A673 (cell line): ENCODE results near the gene ZDHHC7. TPM values are rescaled to one million over a fixed set of nuclear protein-coding genes. Genes with fewer than 3 reads are reported as not detected.

Source experiments
- BruUV-seq: library from RNA; stranded (reverse); fragments of 400-500 nt; replicated peaks from 2 replicates; lab custom pipeline; 2021; lab: Mats Ljungman, UMichigan
- CTCF ChIA-PET: fragments of 300-600 bp; sonication (Branson Sonifier 250); formaldehyde crosslinking; loops from one replicate; lab custom pipeline; 2022; ENCODE audit warnings: antibody characterized with exemption; lab: Charles Lee
- POLR2A ChIA-PET: fragments of 300-600 bp; sonication (Branson Sonifier 250); formaldehyde crosslinking; loops from one replicate; lab custom pipeline; 2022; ENCODE audit warnings: antibody characterized with exemption; ENCODE audit not compliant: low non-redundant PET; lab: Charles Lee
- DNase-seq: peaks from one replicate; pipeline ENCODE4 v3.0.0-alpha.2; 2015; ENCODE audit warnings: low spot score
- H3K27ac ChIP-seq: fragments of 200-600 bp; sonication (generic); 2 replicates; pipeline ENCODE4 v1.5.1; 2016; ENCODE audit warnings: mixed run types, low read depth, mild to moderate bottlenecking, mixed read lengths, antibody characterized with exemption, low read length; ENCODE audit not compliant: poor library complexity, severe bottlenecking
- H3K27me3 ChIP-seq: fragments of 200-600 bp; sonication (generic); replicated peaks from 2 replicates; pipeline ENCODE4 v1.6.1; 2017; ENCODE audit warnings: mixed run types, low read depth, mild to moderate bottlenecking, mixed read lengths, antibody characterized with exemption, low read length; ENCODE audit not compliant: insufficient read depth, poor library complexity
- H3K36me3 ChIP-seq: fragments of 200-600 bp; sonication (generic); 2 replicates; pipeline ENCODE4 v1.6.1; 2016; ENCODE audit warnings: mixed run types, mild to moderate bottlenecking, mixed read lengths, antibody characterized with exemption, low read length; ENCODE audit not compliant: insufficient read depth, poor library complexity, severe bottlenecking
- H3K4me1 ChIP-seq: fragments of 200-600 bp; sonication (generic); 2 replicates; pipeline ENCODE4 v1.6.1; 2017; ENCODE audit warnings: mixed run types, mild to moderate bottlenecking, mixed read lengths, antibody characterized with exemption, low read length; ENCODE audit not compliant: insufficient read depth, poor library complexity, severe bottlenecking
- H3K4me3 ChIP-seq: fragments of 200-600 bp; sonication (generic); 2 replicates; pipeline ENCODE4 v1.5.1; 2016; ENCODE audit warnings: low read depth, mixed run types, mild to moderate bottlenecking, mixed read lengths, low read length; ENCODE audit not compliant: poor library complexity, severe bottlenecking
- H3K9me3 ChIP-seq: fragments of 200-600 bp; sonication (generic); 2 replicates; pipeline ENCODE4 v1.6.1; 2016; ENCODE audit warnings: mixed run types, low read depth, mild to moderate bottlenecking, mixed read lengths, antibody characterized with exemption, low read length; ENCODE audit not compliant: poor library complexity, severe bottlenecking
- EZH2 ChIP-seq: fragments of 200-600 bp; sonication (generic); IDR thresholded peaks from 2 replicates; pipeline ENCODE4 v1.6.1; 2017; ENCODE audit warnings: borderline replicate concordance, low read depth, mild to moderate bottlenecking, mixed read lengths, antibody characterized with exemption, low read length; ENCODE audit not compliant: poor library complexity, severe bottlenecking
- intact Hi-C: fragments of 100-400 bp; cut with micrococcal nuclease; formaldehyde crosslinking; loops from one replicate; pipeline ENCODE4 v1.10.0; 2022; ENCODE audit not compliant: unreplicated experiment
- total RNA-seq: library from RNA; stranded (reverse); gene quantifications from 2 replicates; pipeline ENCODE4 v1.2.3, GENCODE V29; 2021
- TF ChIP-seq, protein P1 (sequence below): fragments of 300-800, 200-600 bp; sonication (generic); conservative IDR thresholded peaks from 2 replicates; pipeline ENCODE4 v1.5.1; 2017; ENCODE audit warnings: low read depth, mild to moderate bottlenecking, antibody characterized with exemption, low read length, moderate library complexity, mixed read lengths

ZDHHC7 gene
- total RNA-seq, 1 experiment from 2014 or later: 43.5 TPM

DNA sequence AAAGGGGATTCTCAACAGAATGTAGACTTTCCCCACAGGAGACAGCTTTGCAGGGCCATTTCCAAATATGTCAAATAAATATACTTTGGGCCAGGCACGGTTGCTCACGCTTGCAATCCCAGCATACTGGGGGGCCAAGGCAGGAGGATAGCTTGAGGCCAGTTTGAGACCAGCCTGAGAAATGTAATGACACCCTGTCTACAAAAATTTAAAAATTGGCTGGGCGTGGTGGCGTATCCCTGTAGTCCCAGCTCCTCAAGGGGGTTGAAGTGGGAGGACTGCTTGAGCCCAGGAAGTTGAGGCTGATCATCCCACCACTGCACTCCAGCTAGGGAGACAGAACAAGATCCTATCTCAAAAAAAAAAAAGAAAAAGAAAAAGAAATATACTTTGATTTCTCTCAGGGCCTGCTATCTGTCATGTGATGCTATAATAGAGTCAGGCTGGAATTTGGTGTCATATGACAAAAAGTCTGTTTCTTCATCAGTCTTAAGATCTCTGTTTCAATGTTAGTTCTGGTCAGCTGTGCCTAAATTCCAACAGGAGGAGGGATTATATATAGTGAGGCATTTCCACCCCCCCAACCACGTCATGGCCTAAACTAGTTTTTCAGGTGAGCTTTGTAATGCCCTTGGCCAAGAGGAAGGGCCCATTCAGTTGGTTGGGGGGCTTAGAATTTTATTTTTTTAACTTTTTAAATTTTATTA, 4.3 kb upstream of the ZDHHC7 start:
- BruUV-seq: no TSS peak
- H3K27ac ChIP-seq: no peak overlapping the region

DNA sequence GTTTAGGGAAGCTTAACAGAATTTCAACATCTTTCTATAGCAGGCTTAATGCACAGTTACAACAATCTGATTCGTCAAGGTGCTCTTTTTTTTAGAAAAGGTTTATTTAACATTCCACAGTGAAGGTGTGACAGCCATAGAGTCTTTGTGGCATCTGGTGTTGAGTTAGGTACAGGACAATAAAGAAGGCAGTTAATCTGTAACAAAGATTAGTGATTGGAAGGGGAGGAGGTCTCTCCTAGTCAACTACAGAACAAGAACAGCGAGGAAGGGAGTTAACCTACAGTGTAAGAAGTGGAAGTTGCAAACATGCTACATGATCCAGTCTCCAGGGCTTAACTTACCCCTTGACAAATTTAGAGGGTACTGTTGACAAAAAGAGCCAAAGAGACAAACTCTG, 3.0 kb upstream of the ZDHHC7 start:
- Histone ChIP-seq H3K9me3 (no peaks in the 10 kb centered on the region), H3K4me3 (no peak overlapping the region), H3K4me1 (no peaks in the 10 kb centered on the region), H3K27ac (no peak overlapping the region), H3K36me3 (no peaks in the 10 kb centered on the region), H3K27me3 (peaks cover 21% of the 10 kb centered on the region)
- ChIA-PET POLR2A (no interaction called here), CTCF (no interaction called here)
- TF ChIP-seq EZH2: no peak
- TF ChIP-seq, protein P1, sequence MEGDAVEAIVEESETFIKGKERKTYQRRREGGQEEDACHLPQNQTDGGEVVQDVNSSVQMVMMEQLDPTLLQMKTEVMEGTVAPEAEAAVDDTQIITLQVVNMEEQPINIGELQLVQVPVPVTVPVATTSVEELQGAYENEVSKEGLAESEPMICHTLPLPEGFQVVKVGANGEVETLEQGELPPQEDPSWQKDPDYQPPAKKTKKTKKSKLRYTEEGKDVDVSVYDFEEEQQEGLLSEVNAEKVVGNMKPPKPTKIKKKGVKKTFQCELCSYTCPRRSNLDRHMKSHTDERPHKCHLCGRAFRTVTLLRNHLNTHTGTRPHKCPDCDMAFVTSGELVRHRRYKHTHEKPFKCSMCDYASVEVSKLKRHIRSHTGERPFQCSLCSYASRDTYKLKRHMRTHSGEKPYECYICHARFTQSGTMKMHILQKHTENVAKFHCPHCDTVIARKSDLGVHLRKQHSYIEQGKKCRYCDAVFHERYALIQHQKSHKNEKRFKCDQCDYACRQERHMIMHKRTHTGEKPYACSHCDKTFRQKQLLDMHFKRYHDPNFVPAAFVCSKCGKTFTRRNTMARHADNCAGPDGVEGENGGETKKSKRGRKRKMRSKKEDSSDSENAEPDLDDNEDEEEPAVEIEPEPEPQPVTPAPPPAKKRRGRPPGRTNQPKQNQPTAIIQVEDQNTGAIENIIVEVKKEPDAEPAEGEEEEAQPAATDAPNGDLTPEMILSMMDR: no peak
- intact Hi-C loops: no loop called here
- DNase-seq: no peak
- BruUV-seq: no TSS peak

More for the DNA sequence above, 4.3 kb upstream of the ZDHHC7 start:
- H3K27me3 ChIP-seq: peaks cover 27% of the 10 kb centered on the region
- no peak for DNase-seq
- H3K36me3 ChIP-seq: no peaks in the 10 kb centered on the region
- intact Hi-C loops: no loop called here
- ChIA-PET CTCF (no interaction called here), POLR2A (no interaction called here)
- no peaks in the 10 kb centered on the region for H3K4me1 ChIP-seq
- no peak for TF ChIP-seq EZH2
- TF ChIP-seq, protein P1: no peak
- no peak overlapping the region for H3K4me3 ChIP-seq
- no peaks in the 10 kb centered on the region for H3K9me3 ChIP-seq

DNA sequence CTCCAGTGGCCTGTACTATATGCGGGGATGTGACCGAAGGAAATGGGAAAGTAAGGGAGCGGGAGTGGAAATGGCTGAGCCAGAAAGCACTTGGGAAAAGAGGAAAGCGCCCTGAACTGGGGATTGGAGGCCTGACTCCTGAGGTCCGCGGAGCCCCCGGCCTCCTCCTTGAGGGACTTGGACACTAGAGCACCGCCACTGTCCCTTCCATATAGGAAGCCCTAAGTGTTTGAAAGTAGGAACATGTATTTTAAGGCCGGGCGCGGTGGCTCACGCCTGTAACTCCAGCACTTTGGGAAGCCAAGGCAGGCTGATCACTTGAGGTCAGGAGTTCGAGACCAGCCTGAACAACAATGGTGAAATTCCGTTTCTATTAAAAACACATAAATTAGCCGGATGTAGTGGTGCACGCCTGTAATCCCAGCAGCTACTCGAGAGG, 530 bp upstream of the ZDHHC7 start:
- Histone ChIP-seq H3K36me3 (no peaks in the 10 kb centered on the region), H3K27ac (peak overlapping the region; percentile 95), H3K27me3 (no peaks in the 10 kb centered on the region), H3K4me3 (peak overlapping the region; percentile 99), H3K4me1 (no peaks in the 10 kb centered on the region), H3K9me3 (no peaks in the 10 kb centered on the region)
- CTCF ChIA-PET: no interaction called here
- intact Hi-C loops: no loop called here
- POLR2A ChIA-PET: interaction anchor here (0.6 to 0.7 kb wide), 3 partner anchors 14 to 33 kb away, joined by 3 to 7 read pairs (median 3); partner anchors contain the start of gene KIAA0513
- TSS peak; percentile 99 for BruUV-seq
- no peak for DNase-seq
- no peak for TF ChIP-seq EZH2

DNA sequence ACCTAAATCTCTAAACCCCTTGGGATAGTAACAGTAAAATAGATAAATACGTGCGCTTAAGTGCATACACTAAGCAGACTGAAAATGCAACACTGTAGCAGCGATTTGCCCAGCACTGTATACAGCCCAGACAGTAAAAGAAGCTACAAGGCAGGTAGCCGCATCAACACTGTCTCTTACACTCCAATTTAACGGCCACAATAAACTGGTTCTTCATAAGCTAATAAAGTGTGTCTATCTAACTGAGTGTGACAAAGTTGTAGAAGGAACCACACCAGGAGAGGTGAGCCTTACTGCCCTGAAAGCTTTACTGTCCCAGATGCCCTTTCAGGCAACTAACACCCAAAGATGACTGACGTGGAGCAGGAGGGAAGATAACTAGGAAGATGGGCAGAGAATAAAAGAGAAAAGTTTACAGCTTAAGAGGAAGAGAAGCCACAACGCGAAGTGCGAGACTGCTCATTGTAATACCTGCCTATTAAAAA, 847 bp downstream of the ZDHHC7 start:
- Histone ChIP-seq H3K4me1 (no peaks in the 10 kb centered on the region), H3K27me3 (no peaks in the 10 kb centered on the region), H3K27ac (peak overlapping the region; percentile 95), H3K36me3 (no peaks in the 10 kb centered on the region), H3K9me3 (no peaks in the 10 kb centered on the region), H3K4me3 (peak overlapping the region; percentile 99)
- intact Hi-C loops: no loop called here
- ChIA-PET CTCF (no interaction called here), POLR2A (no interaction called here)
- BruUV-seq: no TSS peak
- TF ChIP-seq, protein P1: no peak
- TF ChIP-seq EZH2: no peak
- DNase-seq: no peak
